NCI-H128 (cell line): Measurements from ENCODE around the gene PDZD7.

ENCODE experiments used
- DNase-seq: peaks from one replicate; lab custom pipeline; 2025; ENCODE audit not compliant: unreplicated experiment; lab: John Stamatoyannopoulos, UW

Gene PDZD7

GRCh38 chr10:100969187-100970075 lies 61.5 kb downstream of the PDZD7 start, which contains the start of gene SEMA4G:
TSS of gene SEMA4G (plus strand) at chr10:100969504. CDS start at chr10:100972913, 3,409 bp downstream.
- no peak for DNase-seq

GRCh38 chr10:100968863-100969186 lies 62.1 kb downstream of the PDZD7 start:
- no peak for DNase-seq

- DNase-seq = no peak
These were observed 62.7 kb downstream of the PDZD7 start for GRCh38 chr10:100968062-100968736.

DNA sequence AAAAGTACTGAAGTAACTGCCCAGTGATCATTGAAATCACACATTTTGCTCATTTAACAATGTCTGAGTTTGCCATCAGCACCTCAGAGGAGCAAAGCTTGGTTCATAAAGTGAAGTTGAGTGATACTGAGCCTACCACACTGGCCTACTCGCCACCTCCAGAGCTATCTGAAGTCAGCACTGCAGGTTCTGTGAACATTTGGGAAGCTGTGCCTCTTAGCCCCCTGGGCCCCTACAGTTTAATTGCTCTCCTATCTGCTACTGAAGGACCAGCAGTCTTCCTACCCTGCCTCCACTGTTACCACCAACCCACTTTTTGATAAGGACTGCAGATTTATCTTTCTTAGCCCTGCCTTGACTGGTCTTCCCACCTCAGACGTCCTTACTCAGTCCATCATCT lies 63.6 kb downstream of the PDZD7 start:
- no peak for DNase-seq

DNA sequence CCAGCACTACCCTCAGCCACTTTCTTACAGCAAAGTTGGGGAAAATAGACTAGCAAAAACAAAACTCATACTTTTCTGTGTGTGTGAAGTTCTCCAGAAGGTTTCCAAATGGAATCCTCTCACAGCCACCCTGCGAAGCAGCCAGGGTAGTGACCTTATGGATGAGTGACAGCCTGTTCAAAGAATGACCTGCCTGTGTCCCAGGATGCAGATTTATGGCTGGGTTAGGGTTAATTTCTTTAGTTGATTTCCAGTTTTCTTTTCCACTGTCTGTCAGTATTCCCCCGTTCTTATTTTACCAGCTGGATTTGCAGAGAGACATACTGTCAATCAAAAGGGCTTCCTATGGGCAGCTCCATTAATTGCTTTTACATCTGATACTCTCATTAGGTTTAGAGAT lies 64.0 kb downstream of the PDZD7 start:
- DNase-seq = no peak

GRCh38 chr10:100965820-100966219 lies 65.1 kb downstream of the PDZD7 start:
- no peak for DNase-seq

GRCh38 chr10:100963826-100964225 lies 67.1 kb downstream of the PDZD7 start:
- no peak for DNase-seq

DNA sequence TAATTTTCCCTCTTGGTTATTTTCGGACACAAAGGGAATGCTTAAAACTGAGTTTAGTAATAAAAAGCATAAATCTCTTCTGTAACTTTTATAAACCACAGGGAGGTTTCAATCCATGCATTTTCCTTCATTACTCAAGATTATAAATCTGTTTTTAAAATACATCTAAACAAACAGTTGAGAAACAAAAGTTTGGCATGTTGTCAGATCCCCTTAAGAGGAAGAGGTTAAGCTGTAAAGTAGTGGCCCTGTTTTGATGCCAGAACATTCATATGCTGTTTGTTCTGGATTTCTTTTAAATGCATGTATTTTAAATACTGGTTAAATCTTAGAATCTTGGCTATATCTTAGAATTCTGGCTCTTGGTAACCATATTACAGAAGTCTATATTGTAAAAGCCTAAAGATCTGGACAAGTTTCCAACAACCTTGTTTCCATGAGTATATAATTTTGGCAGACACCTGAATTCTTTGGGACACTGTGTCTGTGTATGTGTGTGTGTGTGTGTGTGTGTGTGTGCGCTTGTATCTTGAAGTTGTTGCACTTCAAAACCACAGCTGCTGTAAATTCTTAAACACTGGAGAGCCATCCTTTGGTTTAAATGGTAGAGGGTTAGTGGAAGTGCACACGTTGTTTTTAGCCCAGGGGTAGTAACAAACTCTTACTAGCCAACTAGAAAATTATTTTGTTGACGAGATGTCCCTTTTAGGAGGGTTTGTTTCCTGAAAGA lies 68.4 kb downstream of the PDZD7 start:
- no peak for DNase-seq

DNA sequence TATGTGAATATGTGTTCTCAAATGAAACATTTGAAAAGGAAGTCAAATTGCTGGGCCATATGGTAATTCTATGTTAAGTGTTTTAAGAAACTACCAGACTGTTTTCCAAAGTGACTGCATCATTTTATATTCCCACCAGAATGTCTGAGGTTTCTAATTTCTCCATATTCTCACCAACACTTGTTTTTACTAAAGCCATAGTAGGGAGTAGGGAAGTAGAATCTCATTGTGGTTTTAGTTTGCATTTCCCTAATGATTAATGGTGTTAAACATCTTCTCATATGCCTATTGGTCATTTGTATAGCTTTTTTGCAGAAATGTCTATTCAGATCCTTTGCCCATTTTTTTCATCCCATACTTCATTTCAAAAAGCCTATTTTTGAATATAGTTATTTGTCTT lies 70.7 kb downstream of the PDZD7 start:
- no peak for DNase-seq
